Hepatocyte (in vitro differentiated cells): ENCODE measurements around the gene FAM171A2. TPM values are rescaled to one million over a fixed set of nuclear protein-coding genes. Genes with fewer than 3 reads are reported as not detected.

Experiments
- DNase-seq: peaks from one replicate; pipeline ENCODE4 v3.0.0-alpha.2; 2016; ENCODE audit warnings: low spot score
- H2AFZ ChIP-seq: fragments of 200-600 bp; sonication (generic); 2 replicates; pipeline ENCODE4 v1.6.0; 2016; ENCODE audit warnings: antibody characterized with exemption, mild to moderate bottlenecking
- H3K27ac ChIP-seq: fragments of 200-600 bp; sonication (generic); 2 replicates; pipeline ENCODE4 v1.5.1; 2016; ENCODE audit warnings: mild to moderate bottlenecking
- H3K27me3 ChIP-seq: fragments of 200-600 bp; sonication (generic); 2 replicates; pipeline ENCODE4 v1.6.1; 2016
- H3K36me3 ChIP-seq: fragments of 200-600 bp; sonication (generic); replicated peaks from 2 replicates; pipeline ENCODE4 v1.5.1; 2016; ENCODE audit warnings: low read depth; ENCODE audit not compliant: insufficient read depth
- H3K4me1 ChIP-seq: fragments of 200-600 bp; sonication (generic); 2 replicates; pipeline ENCODE4 v1.5.1; 2016; ENCODE audit warnings: mild to moderate bottlenecking, moderate library complexity; ENCODE audit not compliant: insufficient read depth
- H3K4me2 ChIP-seq: fragments of 200-600 bp; sonication (generic); 2 replicates; pipeline ENCODE4 v1.6.0; 2016
- H3K4me3 ChIP-seq: fragments of 200-600 bp; sonication (generic); 2 replicates; pipeline ENCODE4 v1.5.1; 2016; ENCODE audit warnings: mild to moderate bottlenecking
- H3K79me2 ChIP-seq: fragments of 200-600 bp; sonication (generic); 2 replicates; pipeline ENCODE4 v1.6.0; 2017; ENCODE audit warnings: mild to moderate bottlenecking
- H3K9me2 ChIP-seq: fragments of 200-600 bp; sonication (generic); replicated peaks from 2 replicates; pipeline ENCODE4 v1.6.0; 2017; ENCODE audit warnings: mild to moderate bottlenecking; ENCODE audit not compliant: insufficient read depth
- H3K9me3 ChIP-seq: fragments of 200-600 bp; sonication (generic); 2 replicates; pipeline ENCODE4 v1.5.1; 2016; ENCODE audit warnings: low read depth, mild to moderate bottlenecking
- H4K20me1 ChIP-seq: fragments of 200-600 bp; sonication (generic); 2 replicates; pipeline ENCODE4 v1.6.0; 2016; ENCODE audit warnings: mild to moderate bottlenecking; ENCODE audit not compliant: insufficient read depth, poor library complexity, severe bottlenecking
- CTCF ChIP-seq: fragments of 200-600 bp; sonication (generic); IDR thresholded peaks from 2 replicates; pipeline ENCODE4 v1.5.1; 2016; ENCODE audit warnings: antibody characterized with exemption, mild to moderate bottlenecking; ENCODE audit not compliant: poor library complexity
- EZH2 ChIP-seq: fragments of 200-600 bp; sonication (generic); IDR thresholded peaks from 2 replicates; pipeline ENCODE4 v1.6.1; 2016; ENCODE audit warnings: antibody characterized with exemption, mild to moderate bottlenecking, borderline replicate concordance
- EZH2phosphoT487 ChIP-seq: fragments of 200-600 bp; sonication (generic); IDR thresholded peaks from one replicate; pipeline ENCODE4 v1.6.1; 2018; ENCODE audit warnings: antibody characterized with exemption, mild to moderate bottlenecking, low read depth, moderate library complexity; ENCODE audit not compliant: unreplicated experiment, severe bottlenecking
- WGBS: methylation state at CpG from one replicate; pipeline ENCODE4 v1.1.6; 2016; ENCODE audit warnings: low lambda C conversion rate; ENCODE audit errors: missing lambda C conversion rate; 5-methylcytosine and 5-hydroxymethylcytosine counted together
- polyA plus RNA-seq: library from polyadenylated mRNA; unstranded; fragments of >200 nt; fragmentation: Nextera tagmentation; extraction: Ambion mirVana; gene quantifications from 2 replicates; pipeline ENCODE4 v1.2.1, GENCODE V29; 2016
- total RNA-seq: library from RNA; depleted of rRNA; stranded (reverse); fragments of >200 nt; gene quantifications from 2 replicates; pipeline ENCODE4 v1.2.3, GENCODE V29; 2014

The FAM171A2 gene
- total and polyA plus RNA-seq, 2 experiments from 2014 or later, result 13.9 to 22.8 TPM

- TF ChIP-seq EZH2 (no peak), CTCF (no peak), EZH2phosphoT487 (no peak)
- H3K27me3 ChIP-seq, result peaks cover 17% of the 10 kb centered on the region
- no peaks in the 10 kb centered on the region for H3K9me3 ChIP-seq
- peaks cover 17% of the 10 kb centered on the region for H3K4me1 ChIP-seq
- no peak overlapping the region for H3K4me2 ChIP-seq
- H3K36me3 ChIP-seq, result no peaks in the 10 kb centered on the region
- H3K4me3 ChIP-seq, result no peak overlapping the region
- no peak for DNase-seq
- no peaks in the 10 kb centered on the region for H4K20me1 ChIP-seq
- no peak overlapping the region for H2AFZ ChIP-seq
- no peak overlapping the region for H3K27ac ChIP-seq
- WGBS, result 94% methylated on average over 21 of the region's 21 CpGs
- H3K9me2 ChIP-seq, result no peaks in the 10 kb centered on the region
- H3K79me2 ChIP-seq, result peaks cover 12% of the 10 kb centered on the region
Measured at GRCh38 chr17:44321246-44322120, 42.2 kb downstream of the FAM171A2 start.

GRCh38 chr17:44320066-44320465, 43.6 kb downstream of the FAM171A2 start:
- H2AFZ ChIP-seq, result no peak overlapping the region
- 92% methylated on average over 18 of the region's 18 CpGs for WGBS
- H3K79me2 ChIP-seq, result peaks cover 12% of the 10 kb centered on the region
- H3K4me2 ChIP-seq, result no peak overlapping the region
- H3K27me3 ChIP-seq, result peaks cover 27% of the 10 kb centered on the region
- no peak overlapping the region for H3K4me3 ChIP-seq
- no peak overlapping the region for H3K27ac ChIP-seq
- no peaks in the 10 kb centered on the region for H3K36me3 ChIP-seq
- no peaks in the 10 kb centered on the region for H3K9me3 ChIP-seq
- no peak for DNase-seq
- H3K9me2 ChIP-seq, result no peaks in the 10 kb centered on the region
- TF ChIP-seq CTCF, result no peak
- TF ChIP-seq EZH2, result no peak
- TF ChIP-seq EZH2phosphoT487, result no peak
- H3K4me1 ChIP-seq, result peaks cover 10% of the 10 kb centered on the region
- no peaks in the 10 kb centered on the region for H4K20me1 ChIP-seq

- TF ChIP-seq EZH2phosphoT487 (no peak), EZH2 (no peak), CTCF (no peak)
- Histone ChIP-seq H3K79me2 (peaks cover under 1% of the 10 kb centered on the region), H3K9me3 (no peaks in the 10 kb centered on the region), H3K27ac (no peak overlapping the region), H3K4me3 (no peak overlapping the region), H2AFZ (no peak overlapping the region), H3K27me3 (peaks cover 40% of the 10 kb centered on the region), H4K20me1 (no peaks in the 10 kb centered on the region), H3K4me1 (peaks cover 3% of the 10 kb centered on the region), H3K36me3 (no peaks in the 10 kb centered on the region), H3K9me2 (no peaks in the 10 kb centered on the region), H3K4me2 (no peak overlapping the region)
- 93% methylated on average over 15 of the region's 15 CpGs for WGBS
- DNase-seq, result no peak
Measured at GRCh38 chr17:44318077-44318892, 45.4 kb downstream of the FAM171A2 start.
